ENCODE results near the gene MAL. TPM values are rescaled to one million over a fixed set of nuclear protein-coding genes. Genes with fewer than 3 reads are reported as not detected.
"Not testable (repeated sequence)": the region's sequence is repeated elsewhere in the genome, so short reads cannot be mapped to it uniquely, and the experiment has no call there.

Gene MAL
- total and polyA plus RNA-seq, 8 donors: 3.2 to 198 (median 26.9) TPM

DNA sequence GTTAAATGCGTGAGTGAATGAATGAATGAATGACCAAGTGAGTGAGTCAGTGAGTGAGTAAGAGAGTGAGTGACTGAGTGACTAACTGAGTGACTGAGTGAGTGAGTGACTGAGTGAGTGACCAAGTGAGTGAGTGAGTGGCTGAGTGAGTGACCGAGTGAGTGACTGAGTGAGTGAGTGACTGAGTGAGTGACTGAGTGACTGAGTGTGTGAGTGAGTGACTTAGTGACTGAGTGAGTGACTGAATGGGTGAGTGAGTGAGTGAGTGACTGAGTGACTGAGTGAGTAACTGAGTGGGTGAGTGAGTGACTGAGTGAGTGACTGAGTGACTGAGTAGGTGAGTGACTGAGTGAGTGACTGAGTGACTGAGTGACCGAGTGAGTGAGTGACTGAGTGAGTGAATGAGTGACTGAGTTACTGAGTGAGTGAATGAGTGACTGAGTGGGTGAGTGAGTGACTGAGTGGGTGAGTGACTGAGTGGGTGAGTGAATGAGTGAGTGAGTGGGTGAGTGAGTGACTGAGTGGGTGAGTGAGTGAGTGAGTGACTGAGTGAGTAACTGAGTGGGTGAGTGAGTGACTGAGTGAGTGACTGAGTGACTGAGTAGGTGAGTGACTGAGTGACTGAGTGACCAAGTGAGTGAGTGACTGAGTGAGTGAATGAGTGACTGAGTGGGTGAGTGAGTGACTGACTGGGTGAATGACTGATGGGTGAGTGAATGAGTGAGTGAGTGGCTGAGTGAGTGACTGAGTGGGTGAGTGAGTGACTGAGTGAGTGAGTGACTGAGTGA is 11.3 kb downstream of the MAL start:
- TF ChIP-seq EP300 (IDR thresholded peaks at IDR 0.05) (no peak), POLR2A (IDR thresholded peaks at IDR 0.05) (no peak), POLR2AphosphoS5 (IDR thresholded peaks at IDR 0.05) (no peak)
- TF ChIP-seq, protein P1, sequence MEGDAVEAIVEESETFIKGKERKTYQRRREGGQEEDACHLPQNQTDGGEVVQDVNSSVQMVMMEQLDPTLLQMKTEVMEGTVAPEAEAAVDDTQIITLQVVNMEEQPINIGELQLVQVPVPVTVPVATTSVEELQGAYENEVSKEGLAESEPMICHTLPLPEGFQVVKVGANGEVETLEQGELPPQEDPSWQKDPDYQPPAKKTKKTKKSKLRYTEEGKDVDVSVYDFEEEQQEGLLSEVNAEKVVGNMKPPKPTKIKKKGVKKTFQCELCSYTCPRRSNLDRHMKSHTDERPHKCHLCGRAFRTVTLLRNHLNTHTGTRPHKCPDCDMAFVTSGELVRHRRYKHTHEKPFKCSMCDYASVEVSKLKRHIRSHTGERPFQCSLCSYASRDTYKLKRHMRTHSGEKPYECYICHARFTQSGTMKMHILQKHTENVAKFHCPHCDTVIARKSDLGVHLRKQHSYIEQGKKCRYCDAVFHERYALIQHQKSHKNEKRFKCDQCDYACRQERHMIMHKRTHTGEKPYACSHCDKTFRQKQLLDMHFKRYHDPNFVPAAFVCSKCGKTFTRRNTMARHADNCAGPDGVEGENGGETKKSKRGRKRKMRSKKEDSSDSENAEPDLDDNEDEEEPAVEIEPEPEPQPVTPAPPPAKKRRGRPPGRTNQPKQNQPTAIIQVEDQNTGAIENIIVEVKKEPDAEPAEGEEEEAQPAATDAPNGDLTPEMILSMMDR (IDR thresholded peaks at IDR 0.05): no peak
- Histone ChIP-seq H3K27me3 (peaks cover 0 to 33% (median 0%) of the 10 kb centered on the region in 3 donors), H3K36me3 (no peaks in the 10 kb centered on the region), H3K4me3 (no peak overlapping the region), H3K27ac (no peak overlapping the region), H3K4me1 (peaks cover 0 to 9% (median 1%) of the 10 kb centered on the region in 4 donors), H3K9me3 (no peaks in the 10 kb centered on the region)
- DNase-seq: no peak
- intact Hi-C loops (cut with DNase I; ENCODE audit: low total_unique reads): no loop called here
- WGBS, 5 donors: 89 to 95% (median 91%) methylated on average over 3 of the region's 3 CpGs

DNA sequence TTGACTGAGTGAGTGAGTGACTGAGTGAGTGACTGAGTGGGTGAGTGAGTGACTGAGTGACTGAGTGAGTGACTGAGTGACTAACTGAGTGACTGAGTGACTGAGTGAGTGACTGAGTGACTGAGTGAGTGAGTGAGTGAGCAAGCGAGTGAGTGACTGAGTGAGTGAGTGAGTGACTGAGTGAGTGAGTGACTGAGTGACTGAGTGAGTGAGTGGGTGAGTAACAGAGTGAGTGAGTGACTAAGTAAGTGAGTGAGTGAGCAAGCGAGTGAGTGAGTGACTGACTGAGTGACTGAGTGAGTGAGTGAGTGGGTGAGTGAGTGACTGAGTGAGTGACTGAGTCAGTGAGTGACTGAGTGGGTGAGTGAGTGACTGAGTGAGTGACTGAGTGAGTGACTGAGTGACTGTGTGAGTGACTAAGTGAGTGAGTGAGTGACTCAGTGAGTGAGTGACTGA is 11.9 kb downstream of the MAL start:
- H3K4me3 ChIP-seq: no peak overlapping the region
- H3K4me1 ChIP-seq: peaks cover 1 to 15% (median 7%) of the 10 kb centered on the region in 4 donors
- peaks cover 0 to 27% (median 0%) of the 10 kb centered on the region in 3 donors for H3K27me3 ChIP-seq
- H3K36me3 ChIP-seq: no peaks in the 10 kb centered on the region
- intact Hi-C loops (cut with DNase I; ENCODE audit: low total_unique reads): no loop called here
- H3K27ac ChIP-seq: peak overlapping the region in 2 of 5 donors; percentile 6 to 17
- no peaks in the 10 kb centered on the region for H3K9me3 ChIP-seq
- DNase-seq: no peak
- 87 to 95% (median 90%) methylated on average over 2 of the region's 2 CpGs for WGBS, 5 donors
- TF ChIP-seq POLR2A (IDR thresholded peaks at IDR 0.05) (no peak), EP300 (IDR thresholded peaks at IDR 0.05) (no peak), POLR2AphosphoS5 (IDR thresholded peaks at IDR 0.05) (no peak)
- TF ChIP-seq, protein P1 (IDR thresholded peaks at IDR 0.05): no peak

DNA sequence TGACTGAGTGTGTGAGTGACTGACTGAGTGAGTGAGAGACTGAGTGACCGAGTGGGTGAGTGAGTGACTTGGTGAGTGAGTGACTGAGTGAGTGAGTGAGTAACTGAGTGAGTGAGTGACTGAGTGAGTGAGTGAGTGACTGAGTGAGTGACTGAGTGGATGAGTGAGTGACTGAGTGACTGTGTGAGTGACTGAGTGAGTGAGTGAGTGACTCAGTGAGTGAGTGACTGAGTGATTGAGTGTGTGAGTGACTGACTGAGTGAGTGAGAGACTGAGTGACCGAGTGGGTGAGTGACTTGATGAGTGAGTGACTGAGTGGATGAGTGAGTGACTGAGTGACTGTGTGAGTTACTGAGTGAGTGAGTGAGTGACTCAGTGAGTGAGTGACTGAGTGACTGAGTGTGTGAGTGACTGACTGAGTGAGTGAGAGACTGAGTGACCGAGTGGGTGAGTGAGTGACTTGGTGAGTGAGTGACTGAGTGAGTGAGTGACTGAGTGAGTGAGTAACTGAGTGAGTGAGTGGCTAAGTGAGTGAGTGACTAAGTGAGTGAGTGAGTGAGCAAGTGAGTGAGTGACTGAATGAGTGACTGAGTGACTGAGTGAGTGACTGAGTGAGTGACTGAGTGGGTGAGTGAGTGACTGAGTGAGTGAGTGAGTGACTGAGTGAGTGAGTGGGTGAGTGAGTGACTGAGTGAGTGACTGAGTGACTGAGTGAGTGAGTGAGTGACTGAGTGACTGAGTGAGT is 12.5 kb downstream of the MAL start:
- H3K4me1 ChIP-seq: peaks cover 7 to 21% (median 13%) of the 10 kb centered on the region in 4 donors
- H3K36me3 ChIP-seq; H3K4me3 ChIP-seq; DNase-seq; intact Hi-C loops (cut with DNase I; ENCODE audit: low total_unique reads); H3K9me3 ChIP-seq: not testable (repeated sequence)
- H3K27ac ChIP-seq: peak overlapping the region in 2 of 5 donors; percentile 6 to 17
- 86 to 91% (median 89%) methylated on average over 3 of the region's 3 CpGs for WGBS, 5 donors
- peaks cover 0 to 21% (median 0%) of the 10 kb centered on the region in 3 donors for H3K27me3 ChIP-seq

DNA sequence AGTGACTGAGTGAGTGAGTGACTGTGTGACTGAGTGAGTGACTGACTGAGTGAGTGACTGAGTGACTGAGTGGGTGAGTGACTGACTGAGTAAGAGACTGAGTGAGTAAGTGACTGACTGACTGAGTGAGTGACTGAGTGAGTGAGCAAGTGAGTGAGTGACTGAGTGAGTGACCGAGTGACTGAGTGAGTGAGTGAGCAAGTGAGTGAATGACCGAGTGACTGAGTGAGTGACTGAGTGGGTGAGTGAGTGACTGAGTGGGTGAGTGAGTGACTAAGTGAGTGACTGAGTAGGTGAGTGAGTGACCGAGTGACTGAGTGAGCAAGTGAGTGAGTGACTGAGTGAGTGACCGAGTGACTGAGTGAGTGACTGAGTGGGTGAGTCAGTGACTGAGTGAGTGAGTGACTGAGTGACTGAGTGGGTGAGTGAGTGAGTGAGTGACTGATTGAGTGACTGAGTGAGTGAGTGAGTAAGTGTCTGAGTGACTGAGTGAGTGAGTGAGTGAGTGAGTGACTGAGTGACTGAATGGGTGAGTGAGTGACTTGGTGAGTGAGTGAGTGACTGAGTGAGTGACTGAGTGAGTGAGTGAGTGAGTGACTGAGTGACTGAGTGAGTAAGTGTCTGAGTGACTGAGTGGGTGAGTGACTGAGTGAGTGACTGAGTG is 13.3 kb downstream of the MAL start:
- Histone ChIP-seq H3K9me3 (no peaks in the 10 kb centered on the region), H3K27ac (peak overlapping the region in 2 of 5 donors; percentile 46 to 48), H3K4me3 (no peak overlapping the region), H3K4me1 (peaks cover 15 to 28% (median 21%) of the 10 kb centered on the region in 4 donors), H3K36me3 (no peaks in the 10 kb centered on the region), H3K27me3 (peaks cover 0 to 14% (median 0%) of the 10 kb centered on the region in 3 donors)
- no peak for DNase-seq
- intact Hi-C loops (cut with DNase I; ENCODE audit: low total_unique reads): no loop called here
- TF ChIP-seq, protein P1 (IDR thresholded peaks at IDR 0.05): no peak
- no peak for TF ChIP-seq EP300 (IDR thresholded peaks at IDR 0.05)
- no peak for TF ChIP-seq POLR2AphosphoS5 (IDR thresholded peaks at IDR 0.05)
- TF ChIP-seq POLR2A (IDR thresholded peaks at IDR 0.05): no peak
- 89 to 97% (median 94%) methylated on average over 4 of the region's 4 CpGs for WGBS, 5 donors

Measured in stomach (tissue), 9 donors.